WI38 (cell line): ENCODE data around the gene ULBP1.
"Not testable (repeated sequence)": the region's sequence is repeated elsewhere in the genome, so short reads cannot be mapped to it uniquely, and the experiment has no call there.

Experiments
- H3K4me3 ChIP-seq: 2 replicates; pipeline ENCODE4 v1.5.1; 2011; ENCODE audit warnings: low read depth, mild to moderate bottlenecking, control low read depth, low read length
- CTCF ChIP-seq: IDR thresholded peaks from 2 replicates; pipeline ENCODE4 v1.5.1; 2012; ENCODE audit warnings: low read depth, mild to moderate bottlenecking, control low read depth, low read length

The ULBP1 gene

DNA sequence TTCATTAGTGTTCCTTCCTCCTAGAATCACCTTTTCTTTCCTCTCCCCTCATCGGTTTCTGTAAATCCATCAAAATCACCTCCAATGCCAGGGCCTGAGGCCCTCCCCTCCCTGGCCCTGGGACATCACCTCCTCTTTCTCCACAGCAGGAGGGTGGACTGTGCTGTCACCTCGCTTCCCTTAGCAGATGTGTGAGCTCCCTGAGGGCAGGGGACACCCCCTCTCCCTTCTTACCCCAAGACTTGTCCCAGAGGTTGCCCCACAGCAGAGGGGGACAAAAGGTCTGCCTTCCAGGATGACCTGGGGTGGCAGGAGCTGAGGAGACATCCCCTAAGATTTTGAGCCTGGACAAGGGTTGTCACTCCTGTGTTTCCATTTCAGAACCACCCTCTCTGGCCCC lies 5.9 kb downstream of the ULBP1 start:
- H3K4me3 ChIP-seq: no peak overlapping the region
- no peak for TF ChIP-seq CTCF

DNA sequence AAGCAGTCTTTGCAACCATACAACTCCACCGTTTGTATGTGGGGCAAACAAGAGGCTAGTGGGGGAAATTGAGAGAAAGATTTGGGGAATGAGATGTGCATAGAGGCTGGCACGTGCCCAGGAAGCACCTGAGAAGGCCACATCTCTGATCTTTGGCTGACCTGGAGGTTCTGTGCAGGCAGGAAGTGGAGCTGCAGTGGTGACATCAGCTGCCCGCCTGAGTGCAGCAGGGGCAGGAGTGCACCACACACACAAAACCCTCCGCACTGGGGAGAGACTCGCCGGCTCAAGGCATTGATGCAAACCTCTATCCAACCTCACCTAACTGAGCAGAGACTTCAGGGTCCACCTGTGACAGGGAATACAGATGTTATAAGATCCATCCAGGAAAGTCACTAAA lies 10.7 kb downstream of the ULBP1 start:
- H3K4me3 ChIP-seq: not testable (repeated sequence)

DNA sequence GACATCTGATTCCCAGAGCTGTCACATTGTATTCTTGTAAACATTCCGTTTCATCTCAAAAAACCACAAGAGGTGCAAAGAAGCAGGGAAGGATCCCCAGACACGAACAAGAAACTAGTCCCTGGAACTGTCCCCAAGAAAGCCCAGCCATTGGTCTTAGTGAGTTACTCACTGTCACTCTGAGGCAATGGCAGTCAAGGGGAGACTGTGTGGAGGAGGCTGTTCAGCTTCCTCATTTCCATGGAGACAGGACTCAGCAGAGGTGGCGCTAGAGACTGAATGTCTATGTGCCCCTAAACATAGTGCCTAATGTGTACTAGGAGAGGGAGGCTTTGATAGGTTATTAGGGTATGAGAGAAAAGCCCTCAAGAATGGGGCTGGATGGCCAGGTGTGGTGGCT lies 11.1 kb downstream of the ULBP1 start:
- no peak for TF ChIP-seq CTCF

DNA sequence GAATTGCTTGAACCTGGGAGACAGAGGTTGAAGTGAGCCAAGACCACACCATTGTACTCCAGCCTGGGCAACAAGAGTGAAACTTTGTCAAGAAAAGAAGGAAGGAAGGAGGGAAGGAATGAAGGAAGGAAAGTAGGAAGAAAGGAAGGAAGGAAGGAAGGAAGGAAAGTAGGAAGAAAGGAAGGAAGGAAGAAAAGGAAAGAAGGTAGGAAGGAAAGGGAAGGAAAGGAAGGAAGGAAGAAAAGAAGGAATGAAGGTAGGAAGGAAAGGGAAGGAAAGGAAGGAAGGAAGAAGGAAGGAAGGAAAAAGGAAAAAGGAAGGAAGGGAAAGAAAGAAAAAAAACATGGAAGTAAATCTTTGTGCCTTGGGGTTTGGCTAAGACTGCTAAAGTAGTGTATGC lies 11.7 kb downstream of the ULBP1 start:
- H3K4me3 ChIP-seq: no peak overlapping the region
- no peak for TF ChIP-seq CTCF

More for the DNA sequence above, 11.1 kb downstream of the ULBP1 start:
- H3K4me3 ChIP-seq: no peak overlapping the region

- no peak for TF ChIP-seq CTCF
- no peak overlapping the region for H3K4me3 ChIP-seq
These were observed 13.5 kb downstream of the ULBP1 start for GRCh38 chr6:149977221-149977620.

- no peak for TF ChIP-seq CTCF
- H3K4me3 ChIP-seq: no peak overlapping the region
These were observed 14.9 kb downstream of the ULBP1 start for GRCh38 chr6:149978610-149979009.

GRCh38 chr6:149979293-149979692 lies 15.6 kb downstream of the ULBP1 start:
- no peak overlapping the region for H3K4me3 ChIP-seq
- TF ChIP-seq CTCF: no peak

GRCh38 chr6:149983145-149983544 lies 19.4 kb downstream of the ULBP1 start:
- no peak for TF ChIP-seq CTCF
- no peak overlapping the region for H3K4me3 ChIP-seq
